GM23338 (cell line): ENCODE data around the gene SLC35F1. TPM values are rescaled to one million over a fixed set of nuclear protein-coding genes. Genes with fewer than 3 reads are reported as not detected.

Experiments
- ATAC-seq: fragments of 200-7000 bp; cut with Tn5 transposase; 3 replicates; pipeline ENCODE4 v1.9.1; 2020
- DNase-seq: peaks from one replicate; pipeline ENCODE4 v3.0.0-alpha.2; 2015; ENCODE audit warnings: low spot score
- H2AFZ ChIP-seq: fragments of 200-600 bp; sonication (generic); 2 replicates; pipeline ENCODE4 v1.8.0; 2016; ENCODE audit warnings: antibody characterized with exemption, mild to moderate bottlenecking, moderate library complexity
- H3F3A ChIP-seq: fragments of 200-600 bp; sonication (generic); replicated peaks from 2 replicates; pipeline ENCODE4 v1.8.0; 2017; ENCODE audit warnings: antibody characterized with exemption, mixed run types, low read depth
- H3K27ac ChIP-seq: fragments of 200-600 bp; sonication (generic); 2 replicates; pipeline ENCODE4 v1.6.1; 2016; ENCODE audit warnings: low read depth
- H3K27me3 ChIP-seq: fragments of 200-600 bp; sonication (generic); 2 replicates; pipeline ENCODE4 v1.8.0; 2016; ENCODE audit warnings: mild to moderate bottlenecking, mixed run types, moderate library complexity; ENCODE audit not compliant: insufficient read depth
- H3K36me3 ChIP-seq: fragments of 200-600 bp; sonication (generic); 2 replicates; pipeline ENCODE4 v1.8.0; 2016; ENCODE audit warnings: mild to moderate bottlenecking; ENCODE audit not compliant: insufficient read depth
- H3K4me1 ChIP-seq: fragments of 200-600 bp; sonication (generic); 2 replicates; pipeline ENCODE4 v1.8.0; 2016; ENCODE audit warnings: mild to moderate bottlenecking, moderate library complexity; ENCODE audit not compliant: insufficient read depth
- H3K4me2 ChIP-seq: fragments of 200-600 bp; sonication (generic); 2 replicates; pipeline ENCODE4 v1.7.1; 2017; ENCODE audit warnings: mixed run types
- H3K4me3 ChIP-seq: fragments of 200-600 bp; sonication (generic); 2 replicates; pipeline ENCODE4 v1.6.1; 2016; ENCODE audit warnings: mixed run types
- H3K79me2 ChIP-seq: fragments of 200-600 bp; sonication (generic); replicated peaks from 2 replicates; pipeline ENCODE4 v1.8.0; 2017; ENCODE audit warnings: mild to moderate bottlenecking; ENCODE audit not compliant: insufficient read depth
- H3K9me2 ChIP-seq: fragments of 200-600 bp; sonication (generic); 2 replicates; pipeline ENCODE4 v1.8.0; 2017; ENCODE audit not compliant: insufficient read depth
- H4K20me1 ChIP-seq: fragments of 200-600 bp; sonication (generic); replicated peaks from 2 replicates; pipeline ENCODE4 v1.8.0; 2017; ENCODE audit warnings: mild to moderate bottlenecking; ENCODE audit not compliant: insufficient read depth
- H3K27ac Mint-ChIP-seq: 2 replicates; pipeline ENCODE4 v1.8.0; 2020; ENCODE audit warnings: inconsistent platforms, mild to moderate bottlenecking, moderate library complexity, mixed read lengths
- H3K27me3 Mint-ChIP-seq: 3 replicates; pipeline ENCODE4 v1.8.0; 2022; ENCODE audit warnings: low read depth, mild to moderate bottlenecking, moderate library complexity, mixed read lengths, inconsistent platforms; ENCODE audit not compliant: insufficient read depth, poor library complexity
- H3K36me3 Mint-ChIP-seq: 3 replicates; pipeline ENCODE4 v1.8.0; 2021; ENCODE audit warnings: low read depth, mild to moderate bottlenecking, inconsistent platforms, moderate library complexity, mixed read lengths
- H3K4me1 Mint-ChIP-seq: 3 replicates; pipeline ENCODE4 v1.8.0; 2020; ENCODE audit warnings: mild to moderate bottlenecking, inconsistent platforms, mixed read lengths
- H3K4me3 Mint-ChIP-seq: 3 replicates; pipeline ENCODE4 v1.8.0; 2021; ENCODE audit warnings: moderate library complexity, mild to moderate bottlenecking, inconsistent platforms, mixed read lengths
- H3K9me3 Mint-ChIP-seq: 3 replicates; pipeline ENCODE4 v1.8.0; 2020; ENCODE audit warnings: moderate library complexity, mild to moderate bottlenecking, inconsistent platforms, mixed read lengths
- ETS1 ChIP-seq: IDR thresholded peaks from 2 replicates; pipeline ENCODE4 v1.6.1; 2016; ENCODE audit warnings: antibody characterized with exemption
- EZH2phosphoT487 ChIP-seq: fragments of 200-600 bp; sonication (generic); IDR thresholded peaks from one replicate; pipeline ENCODE4 v1.8.1; 2018; ENCODE audit warnings: antibody characterized with exemption; ENCODE audit not compliant: unreplicated experiment
- JUNB ChIP-seq: IDR thresholded peaks from one replicate; pipeline ENCODE4 v1.6.1; 2016; ENCODE audit warnings: antibody characterized with exemption; ENCODE audit not compliant: unreplicated experiment
- NANOG ChIP-seq: IDR thresholded peaks from 2 replicates; pipeline ENCODE4 v1.6.1; 2016; ENCODE audit warnings: antibody characterized with exemption, borderline replicate concordance
- POLR2AphosphoS5 ChIP-seq: IDR thresholded peaks from 2 replicates; pipeline ENCODE4 v1.6.1; 2016; ENCODE audit warnings: antibody characterized with exemption, low read depth
- REST ChIP-seq: IDR thresholded peaks from one replicate; pipeline ENCODE4 v1.6.1; 2018; ENCODE audit warnings: antibody characterized with exemption; ENCODE audit not compliant: unreplicated experiment
- ZNF114 ChIP-seq: fragments of 250-450 bp; sonication (Bioruptor Pico); IDR thresholded peaks from 2 replicates; pipeline ENCODE4 v1.5.0; 2020; ENCODE audit warnings: mild to moderate bottlenecking, moderate library complexity
- polyA plus RNA-seq: library from polyadenylated mRNA; unstranded; fragments of >200 nt; fragmentation: Nextera tagmentation; extraction: Ambion mirVana; gene quantifications from 2 replicates; pipeline ENCODE4 v1.2.1, GENCODE V29; 2016
- total RNA-seq: library from RNA; depleted of rRNA; stranded (reverse); fragments of >200 nt; shearing (Covaris generic); gene quantifications from 2 replicates; pipeline ENCODE4 v1.2.3, GENCODE V29; 2014

SLC35F1 gene
- total and polyA plus RNA-seq, 2 experiments from 2014 or later: 3.0 to 10.3 TPM

GRCh38 chr6:117992856-117993255 lies 85.8 kb downstream of the SLC35F1 start:
- no peaks in the 10 kb centered on the region for H3K9me2 ChIP-seq
- no peaks in the 10 kb centered on the region for H4K20me1 ChIP-seq
- no peaks in the 10 kb centered on the region for H3K79me2 ChIP-seq
- H3K4me2 ChIP-seq: no peak overlapping the region
- H3K4me3 ChIP-seq: no peak overlapping the region
- H3K36me3 ChIP-seq: no peaks in the 10 kb centered on the region
- H3K27me3 Mint-ChIP-seq: no peaks in the 10 kb centered on the region
- no peak overlapping the region for H3K27ac Mint-ChIP-seq
- peaks cover 13% of the 10 kb centered on the region; the same call in 2 of the 3 replicates for H3K9me3 Mint-ChIP-seq
- TF ChIP-seq POLR2AphosphoS5 (no peak), ZNF114 (CRISPR knock-in tag) (no peak), JUNB (no peak)
- H3F3A ChIP-seq: no peaks in the 10 kb centered on the region
- no peak overlapping the region for H2AFZ ChIP-seq
- H3K36me3 Mint-ChIP-seq: peaks cover 8% of the 10 kb centered on the region; the same call in 2 of the 3 replicates
- ATAC-seq (no peak), DNase-seq (no peak)
- H3K27me3 ChIP-seq: no peaks in the 10 kb centered on the region
- peaks cover 11% of the 10 kb centered on the region; the same call in 2 of the 3 replicates for H3K4me1 Mint-ChIP-seq
- H3K4me1 ChIP-seq: no peaks in the 10 kb centered on the region
- H3K4me3 Mint-ChIP-seq: no peak overlapping the region
- H3K27ac ChIP-seq: no peak overlapping the region

- no peak overlapping the region for H3K4me3 ChIP-seq
- H3F3A ChIP-seq: no peaks in the 10 kb centered on the region
- no peaks in the 10 kb centered on the region for H4K20me1 ChIP-seq
- peaks cover 7% of the 10 kb centered on the region; the same call in 1 of the 2 replicates for H3K9me2 ChIP-seq
- H2AFZ ChIP-seq: no peak overlapping the region
- H3K4me2 ChIP-seq: no peak overlapping the region
- TF ChIP-seq ETS1 (no peak), EZH2phosphoT487 (no peak), POLR2AphosphoS5 (no peak)
- Mint-ChIP-seq H3K27me3 (no peaks in the 10 kb centered on the region), H3K4me3 (no peak overlapping the region), H3K9me3 (peaks cover 6% of the 10 kb centered on the region; the same call in 2 of the 3 replicates), H3K27ac (no peak overlapping the region), H3K4me1 (no peaks in the 10 kb centered on the region), H3K36me3 (peaks cover 7% of the 10 kb centered on the region; the same call in 1 of the 3 replicates)
- H3K36me3 ChIP-seq: no peaks in the 10 kb centered on the region
- H3K27ac ChIP-seq: no peak overlapping the region
- no peaks in the 10 kb centered on the region for H3K79me2 ChIP-seq
- DNase-seq (no peak), ATAC-seq (no peak)
- no peaks in the 10 kb centered on the region for H3K27me3 ChIP-seq
- H3K4me1 ChIP-seq: no peaks in the 10 kb centered on the region
Measured at GRCh38 chr6:118012944-118013343, 105.9 kb downstream of the SLC35F1 start.

GRCh38 chr6:118016532-118016931 lies 109.5 kb downstream of the SLC35F1 start:
- no peaks in the 10 kb centered on the region for H3K79me2 ChIP-seq
- H3K27ac ChIP-seq: no peak overlapping the region
- H3K27me3 ChIP-seq: no peaks in the 10 kb centered on the region
- Mint-ChIP-seq H3K27me3 (no peaks in the 10 kb centered on the region), H3K4me1 (no peaks in the 10 kb centered on the region), H3K36me3 (no peaks in the 10 kb centered on the region), H3K9me3 (no peaks in the 10 kb centered on the region; the same call in 2 of the 3 replicates), H3K27ac (no peak overlapping the region), H3K4me3 (no peak overlapping the region)
- no peaks in the 10 kb centered on the region for H3K36me3 ChIP-seq
- H4K20me1 ChIP-seq: no peaks in the 10 kb centered on the region
- no peak for DNase-seq
- no peaks in the 10 kb centered on the region for H3K4me1 ChIP-seq
- H2AFZ ChIP-seq: no peak overlapping the region
- no peak overlapping the region for H3K4me2 ChIP-seq
- ATAC-seq: no peak
- peaks cover 7% of the 10 kb centered on the region; the same call in 1 of the 2 replicates for H3K9me2 ChIP-seq
- H3K4me3 ChIP-seq: no peak overlapping the region
- no peaks in the 10 kb centered on the region for H3F3A ChIP-seq
- TF ChIP-seq EZH2phosphoT487 (no peak), ZNF114 (CRISPR knock-in tag) (no peak), REST (no peak), NANOG (no peak), POLR2AphosphoS5 (no peak), ETS1 (no peak)
